Activated CD8-positive, alpha-beta memory T cell treated with anti-CD3 and anti-CD28 coated beads for 4 hours (primary cell): Measurements from ENCODE around the gene SEC61B.

ENCODE experiments used
- DNase-seq, 2 donors: peaks; one replicate each; pipeline ENCODE4 v3.0.0-alpha.2; 2020; ENCODE audit warnings: low read depth in 2 of 2

The SEC61B gene

DNA sequence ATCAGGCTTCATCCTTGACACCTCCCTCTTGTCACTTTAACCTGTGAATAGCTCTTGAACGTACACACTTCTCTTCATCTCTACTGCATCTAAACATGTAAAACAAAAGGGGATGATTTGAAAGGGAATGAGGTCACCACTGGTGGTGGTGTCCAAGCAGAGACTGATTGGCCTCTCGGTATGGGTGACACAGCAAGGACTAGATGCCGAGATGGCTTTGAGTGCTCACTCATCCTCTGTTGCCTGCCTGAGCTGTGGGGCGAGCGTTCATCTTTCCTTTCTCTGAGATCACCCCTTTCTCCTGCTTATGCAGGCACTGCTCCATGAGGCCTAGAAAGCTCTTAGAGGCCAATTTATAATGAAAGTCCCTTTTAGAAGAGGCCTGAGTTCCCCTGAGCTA, 51.9 kb downstream of the SEC61B start:
- DNase-seq, result no peak

DNA sequence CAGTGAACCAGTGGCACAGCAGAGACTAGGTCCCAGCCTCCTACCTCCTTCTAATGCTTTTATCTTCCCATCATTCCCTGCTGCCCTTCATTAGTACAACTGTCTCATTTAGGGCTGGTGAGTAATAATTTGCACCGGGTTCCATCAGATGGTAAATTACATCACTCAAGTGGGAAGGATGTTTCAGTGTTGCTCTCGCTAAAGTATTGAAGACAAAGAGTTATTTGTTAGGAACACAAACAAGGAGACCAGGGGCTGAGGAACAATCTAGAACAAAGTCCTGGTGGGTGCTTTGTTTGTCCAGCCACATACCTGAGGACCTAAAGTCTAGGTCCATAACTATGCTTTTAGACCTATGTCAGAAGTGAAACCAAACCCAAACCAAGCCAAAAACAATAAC, 52.4 kb downstream of the SEC61B start:
- DNase-seq, result no peak
